Measurements from ENCODE around the gene ZFP92. TPM values are rescaled to one million over a fixed set of nuclear protein-coding genes. Genes with fewer than 3 reads are reported as not detected.

Gene ZFP92
- total RNA-seq, 1 experiment from 2014 or later: not detected

- Histone ChIP-seq H3K79me2 (ENCODE audit: low read length) (no peaks in the 10 kb centered on the region), H3K9me2 (replicated peaks; ENCODE audit: insufficient read depth, low read length) (no peaks in the 10 kb centered on the region), H3K36me3 (ENCODE audit: insufficient read depth, low read length) (no peaks in the 10 kb centered on the region)
Observed at GRCh38 chrX:153433161-153433680, 21.9 kb downstream of the ZFP92 start.

GRCh38 chrX:153433781-153434285 is 22.6 kb downstream of the ZFP92 start:
- DNase-seq: no peak
- H3K4me2 ChIP-seq (ENCODE audit: low read depth, low read length, poor library complexity, severe bottlenecking): no peak overlapping the region
- no peak overlapping the region for H3K9ac ChIP-seq (ENCODE audit: low read length)
- no peaks in the 10 kb centered on the region for H4K20me1 ChIP-seq (ENCODE audit: insufficient read depth, low read depth, low read length)
- no peak overlapping the region for H3K4me3 ChIP-seq (ENCODE audit: low read length)
- H3K9me3 ChIP-seq (ENCODE audit: low read length): no peaks in the 10 kb centered on the region
- no peaks in the 10 kb centered on the region for H3K9me2 ChIP-seq (replicated peaks; ENCODE audit: insufficient read depth, low read length)
- H3K27ac ChIP-seq (ENCODE audit: low read length): no peak overlapping the region
- no peaks in the 10 kb centered on the region for H3K27me3 ChIP-seq (ENCODE audit: low read length)
- no peak overlapping the region for H2AFZ ChIP-seq (ENCODE audit: low read length)
- H3K36me3 ChIP-seq (ENCODE audit: insufficient read depth, low read length): no peaks in the 10 kb centered on the region
- H3K79me2 ChIP-seq (ENCODE audit: low read length): no peaks in the 10 kb centered on the region
- H3K4me1 ChIP-seq (ENCODE audit: low read length): no peaks in the 10 kb centered on the region

More at GRCh38 chrX:153433161-153433680, 21.9 kb downstream of the ZFP92 start:
- Histone ChIP-seq H3K4me1 (ENCODE audit: low read length) (no peaks in the 10 kb centered on the region), H3K4me2 (ENCODE audit: low read depth, low read length, poor library complexity, severe bottlenecking) (no peak overlapping the region), H3K27me3 (ENCODE audit: low read length) (no peaks in the 10 kb centered on the region), H4K20me1 (ENCODE audit: insufficient read depth, low read depth, low read length) (no peaks in the 10 kb centered on the region), H3K27ac (ENCODE audit: low read length) (no peak overlapping the region), H3K9ac (ENCODE audit: low read length) (no peak overlapping the region), H3K9me3 (ENCODE audit: low read length) (no peaks in the 10 kb centered on the region), H3K4me3 (ENCODE audit: low read length) (no peak overlapping the region), H2AFZ (ENCODE audit: low read length) (no peak overlapping the region)
- DNase-seq: no peak

- H2AFZ ChIP-seq (ENCODE audit: low read length): no peak overlapping the region
- no peak overlapping the region for H3K4me3 ChIP-seq (ENCODE audit: low read length)
- H3K27me3 ChIP-seq (ENCODE audit: low read length): 0 out of 2 replicates have a peak, but pooled peaks cover 1% of the 10 kb centered on the region
- H4K20me1 ChIP-seq (ENCODE audit: insufficient read depth, low read depth, low read length): no peaks in the 10 kb centered on the region
- no peaks in the 10 kb centered on the region for H3K79me2 ChIP-seq (ENCODE audit: low read length)
- no peak overlapping the region for H3K4me2 ChIP-seq (ENCODE audit: low read depth, low read length, poor library complexity, severe bottlenecking)
- H3K4me1 ChIP-seq (ENCODE audit: low read length): no peaks in the 10 kb centered on the region
- H3K9me2 ChIP-seq (replicated peaks; ENCODE audit: insufficient read depth, low read length): no peaks in the 10 kb centered on the region
- no peak for DNase-seq
- no peak overlapping the region for H3K27ac ChIP-seq (ENCODE audit: low read length)
- no peaks in the 10 kb centered on the region for H3K9me3 ChIP-seq (ENCODE audit: low read length)
- H3K36me3 ChIP-seq (ENCODE audit: insufficient read depth, low read length): no peaks in the 10 kb centered on the region
- H3K9ac ChIP-seq (ENCODE audit: low read length): no peak overlapping the region
Observed at GRCh38 chrX:153434801-153435200, 23.5 kb downstream of the ZFP92 start.

- H3K9ac ChIP-seq (ENCODE audit: low read length): no peak overlapping the region
- no peaks in the 10 kb centered on the region for H3K9me3 ChIP-seq (ENCODE audit: low read length)
- H3K27me3 ChIP-seq (ENCODE audit: low read length): 0 out of 2 replicates have a peak, but pooled peaks cover 3% of the 10 kb centered on the region
- no peaks in the 10 kb centered on the region for H3K4me1 ChIP-seq (ENCODE audit: low read length)
- no peak overlapping the region for H3K4me2 ChIP-seq (ENCODE audit: low read depth, low read length, poor library complexity, severe bottlenecking)
- no peak overlapping the region for H2AFZ ChIP-seq (ENCODE audit: low read length)
- no peak for DNase-seq
- H3K4me3 ChIP-seq (ENCODE audit: low read length): no peak overlapping the region
- H3K27ac ChIP-seq (ENCODE audit: low read length): no peak overlapping the region
- no peaks in the 10 kb centered on the region for H4K20me1 ChIP-seq (ENCODE audit: insufficient read depth, low read depth, low read length)
- H3K36me3 ChIP-seq (ENCODE audit: insufficient read depth, low read length): no peaks in the 10 kb centered on the region
- H3K79me2 ChIP-seq (ENCODE audit: low read length): no peaks in the 10 kb centered on the region
- H3K9me2 ChIP-seq (replicated peaks; ENCODE audit: insufficient read depth, low read length): no peaks in the 10 kb centered on the region
Observed at GRCh38 chrX:153435845-153436244, 24.6 kb downstream of the ZFP92 start.

GRCh38 chrX:153438532-153438931 is 27.3 kb downstream of the ZFP92 start:
- Histone ChIP-seq H3K9me2 (replicated peaks; ENCODE audit: insufficient read depth, low read length) (no peaks in the 10 kb centered on the region), H3K27ac (ENCODE audit: low read length) (no peak overlapping the region), H3K36me3 (ENCODE audit: insufficient read depth, low read length) (no peaks in the 10 kb centered on the region), H3K79me2 (ENCODE audit: low read length) (no peaks in the 10 kb centered on the region), H3K4me3 (ENCODE audit: low read length) (no peak overlapping the region), H3K4me1 (ENCODE audit: low read length) (no peaks in the 10 kb centered on the region), H3K27me3 (ENCODE audit: low read length) (0 out of 2 replicates have a peak, but pooled peaks cover 3% of the 10 kb centered on the region), H3K9me3 (ENCODE audit: low read length) (no peaks in the 10 kb centered on the region), H3K4me2 (ENCODE audit: low read depth, low read length, poor library complexity, severe bottlenecking) (no peak overlapping the region), H4K20me1 (ENCODE audit: insufficient read depth, low read depth, low read length) (no peaks in the 10 kb centered on the region), H3K9ac (ENCODE audit: low read length) (no peak overlapping the region), H2AFZ (ENCODE audit: low read length) (no peak overlapping the region)
- DNase-seq: peak; percentile 60

DNA sequence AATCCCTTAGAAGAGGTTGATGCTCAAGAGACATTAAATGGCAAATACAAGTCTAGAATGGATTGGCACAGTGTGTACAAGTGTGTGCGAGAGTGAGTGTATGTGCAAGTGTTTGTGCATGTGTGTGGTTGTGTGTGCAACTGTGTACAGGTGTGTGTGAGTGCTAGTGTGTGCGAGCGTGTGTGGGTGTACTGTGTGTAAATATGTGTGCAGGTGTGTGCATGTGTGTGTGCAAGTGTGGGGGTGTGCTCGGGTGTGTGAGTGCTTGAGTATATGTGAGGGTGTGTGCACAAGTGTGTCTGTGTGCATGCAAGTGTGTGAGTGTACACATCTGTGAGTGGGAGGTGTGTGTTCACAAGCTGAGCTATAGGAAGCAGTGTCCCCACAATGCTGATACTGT is 28.7 kb downstream of the ZFP92 start:
- H3K79me2 ChIP-seq (ENCODE audit: low read length): no peaks in the 10 kb centered on the region
- H3K27me3 ChIP-seq (ENCODE audit: low read length): 0 out of 2 replicates have a peak, but pooled peaks cover 3% of the 10 kb centered on the region
- no peaks in the 10 kb centered on the region for H3K9me3 ChIP-seq (ENCODE audit: low read length)
- no peaks in the 10 kb centered on the region for H3K9me2 ChIP-seq (replicated peaks; ENCODE audit: insufficient read depth, low read length)
- no peak for DNase-seq
- no peak overlapping the region for H2AFZ ChIP-seq (ENCODE audit: low read length)
- H3K27ac ChIP-seq (ENCODE audit: low read length): no peak overlapping the region
- H3K4me1 ChIP-seq (ENCODE audit: low read length): no peaks in the 10 kb centered on the region
- H3K4me3 ChIP-seq (ENCODE audit: low read length): no peak overlapping the region
- no peak overlapping the region for H3K4me2 ChIP-seq (ENCODE audit: low read depth, low read length, poor library complexity, severe bottlenecking)
- H3K36me3 ChIP-seq (ENCODE audit: insufficient read depth, low read length): no peaks in the 10 kb centered on the region
- H3K9ac ChIP-seq (ENCODE audit: low read length): no peak overlapping the region
- no peaks in the 10 kb centered on the region for H4K20me1 ChIP-seq (ENCODE audit: insufficient read depth, low read depth, low read length)

GRCh38 chrX:153440556-153441135 is 29.4 kb downstream of the ZFP92 start:
- Histone ChIP-seq H3K36me3 (ENCODE audit: insufficient read depth, low read length) (no peaks in the 10 kb centered on the region), H4K20me1 (ENCODE audit: insufficient read depth, low read depth, low read length) (no peaks in the 10 kb centered on the region), H3K4me1 (ENCODE audit: low read length) (no peaks in the 10 kb centered on the region), H2AFZ (ENCODE audit: low read length) (no peak overlapping the region), H3K27me3 (ENCODE audit: low read length) (0 out of 2 replicates have a peak, but pooled peaks cover 3% of the 10 kb centered on the region), H3K27ac (ENCODE audit: low read length) (no peak overlapping the region), H3K9me2 (replicated peaks; ENCODE audit: insufficient read depth, low read length) (no peaks in the 10 kb centered on the region), H3K79me2 (ENCODE audit: low read length) (no peaks in the 10 kb centered on the region), H3K9ac (ENCODE audit: low read length) (no peak overlapping the region), H3K9me3 (ENCODE audit: low read length) (no peaks in the 10 kb centered on the region), H3K4me3 (ENCODE audit: low read length) (no peak overlapping the region), H3K4me2 (ENCODE audit: low read depth, low read length, poor library complexity, severe bottlenecking) (no peak overlapping the region)
- DNase-seq: no peak

GRCh38 chrX:153441296-153441695 is 30.0 kb downstream of the ZFP92 start:
- Histone ChIP-seq H3K27me3 (ENCODE audit: low read length) (0 out of 2 replicates have a peak, but pooled peaks cover 3% of the 10 kb centered on the region), H4K20me1 (ENCODE audit: insufficient read depth, low read depth, low read length) (no peaks in the 10 kb centered on the region)

More at GRCh38 chrX:153441296-153441695, 30.0 kb downstream of the ZFP92 start:
- Histone ChIP-seq H3K79me2 (ENCODE audit: low read length) (no peaks in the 10 kb centered on the region), H3K27ac (ENCODE audit: low read length) (no peak overlapping the region), H3K36me3 (ENCODE audit: insufficient read depth, low read length) (no peaks in the 10 kb centered on the region), H3K9me3 (ENCODE audit: low read length) (no peaks in the 10 kb centered on the region), H3K4me1 (ENCODE audit: low read length) (no peaks in the 10 kb centered on the region), H3K9me2 (replicated peaks; ENCODE audit: insufficient read depth, low read length) (no peaks in the 10 kb centered on the region), H3K4me3 (ENCODE audit: low read length) (no peak overlapping the region), H3K4me2 (ENCODE audit: low read depth, low read length, poor library complexity, severe bottlenecking) (no peak overlapping the region), H2AFZ (ENCODE audit: low read length) (no peak overlapping the region), H3K9ac (ENCODE audit: low read length) (no peak overlapping the region)
- no peak for DNase-seq
